HG03520 (cell line): ENCODE measurements around the gene CPB1.

ENCODE experiments used
- ATAC-seq: cut with Tn5 transposase; IDR thresholded peaks from one replicate; pipeline ENCODE4 v1.9.1; 2021; ENCODE audit warnings: mild to moderate bottlenecking, moderate library complexity; ENCODE audit not compliant: unreplicated experiment

CPB1 gene

GRCh38 chr3:148880681-148881080 lies 53.1 kb downstream of the CPB1 start:
- ATAC-seq: no peak

GRCh38 chr3:148881286-148881685 lies 53.7 kb downstream of the CPB1 start:
- no peak for ATAC-seq

GRCh38 chr3:148882288-148882687 lies 54.7 kb downstream of the CPB1 start:
- ATAC-seq: no peak

- ATAC-seq: no peak
Observed at GRCh38 chr3:148883163-148883562, 55.6 kb downstream of the CPB1 start.

- no peak for ATAC-seq
Observed at GRCh38 chr3:148884261-148884660, 56.6 kb downstream of the CPB1 start.

GRCh38 chr3:148889828-148890227 lies 62.2 kb downstream of the CPB1 start:
- ATAC-seq: no peak

- ATAC-seq: no peak
Observed at GRCh38 chr3:148896062-148896461, 68.5 kb downstream of the CPB1 start.

GRCh38 chr3:148901987-148902791 lies 74.6 kb downstream of the CPB1 start:
- no peak for ATAC-seq

- no peak for ATAC-seq
Observed at GRCh38 chr3:148903022-148903442, 75.4 kb downstream of the CPB1 start.

- no peak for ATAC-seq
Observed at GRCh38 chr3:148903941-148904340, 76.3 kb downstream of the CPB1 start.

GRCh38 chr3:148906667-148907066 lies 79.1 kb downstream of the CPB1 start:
- no peak for ATAC-seq
